Neural progenitor cell (in vitro differentiated cells): Measurements from ENCODE around the gene CSRP3. TPM values are rescaled to one million over a fixed set of nuclear protein-coding genes. Genes with fewer than 3 reads are reported as not detected.

Experiments
- DNase-seq: peaks from one replicate; pipeline ENCODE4 v3.0.0-alpha.2; 2016; ENCODE audit warnings: low spot score
- H2AFZ ChIP-seq: fragments of 200-600 bp; sonication (generic); replicated peaks from 2 replicates; pipeline ENCODE4 v1.6.1; 2016; ENCODE audit warnings: antibody characterized with exemption
- H3F3A ChIP-seq: fragments of 200-600 bp; sonication (generic); 2 replicates; pipeline ENCODE4 v1.6.1; 2016; ENCODE audit warnings: antibody characterized with exemption, low read depth
- H3K27ac ChIP-seq: fragments of 200-600 bp; sonication (generic); 2 replicates; pipeline ENCODE4 v1.5.1; 2016; ENCODE audit warnings: mild to moderate bottlenecking
- H3K27me3 ChIP-seq: fragments of 200-600 bp; sonication (generic); 2 replicates; pipeline ENCODE4 v1.6.1; 2016; ENCODE audit warnings: mild to moderate bottlenecking, moderate library complexity
- H3K36me3 ChIP-seq: fragments of 200-600 bp; sonication (generic); 2 replicates; pipeline ENCODE4 v1.5.1; 2016
- H3K4me1 ChIP-seq: fragments of 200-600 bp; sonication (generic); 2 replicates; pipeline ENCODE4 v1.6.1; 2016; ENCODE audit warnings: mixed run types
- H3K4me2 ChIP-seq: fragments of 200-600 bp; sonication (generic); 2 replicates; pipeline ENCODE4 v1.6.1; 2016
- H3K4me3 ChIP-seq: fragments of 200-600 bp; sonication (generic); 2 replicates; pipeline ENCODE4 v1.5.1; 2016
- H3K79me2 ChIP-seq: fragments of 200-600 bp; sonication (generic); 2 replicates; pipeline ENCODE4 v1.6.1; 2016; ENCODE audit warnings: low read depth
- H3K9ac ChIP-seq: fragments of 200-600 bp; sonication (generic); 2 replicates; pipeline ENCODE4 v1.6.1; 2016
- H3K9me3 ChIP-seq: fragments of 200-600 bp; sonication (generic); 2 replicates; pipeline ENCODE4 v1.5.1; 2016; ENCODE audit warnings: low read depth
- H4K20me1 ChIP-seq: fragments of 200-600 bp; sonication (generic); 2 replicates; pipeline ENCODE4 v1.6.1; 2016; ENCODE audit warnings: low read depth
- H3K27ac Mint-ChIP-seq: 3 replicates; pipeline ENCODE4 v1.8.0; 2021; ENCODE audit warnings: mixed read lengths
- H3K27me3 Mint-ChIP-seq: 2 replicates; pipeline ENCODE4 v1.8.0; 2022; ENCODE audit warnings: low read depth, mild to moderate bottlenecking, inconsistent platforms, moderate library complexity, mixed read lengths; ENCODE audit not compliant: insufficient read depth
- H3K36me3 Mint-ChIP-seq: 3 replicates; pipeline ENCODE4 v1.8.0; 2021; ENCODE audit warnings: mixed read lengths
- H3K4me1 Mint-ChIP-seq: 3 replicates; pipeline ENCODE4 v1.8.0; 2021; ENCODE audit warnings: mixed read lengths
- H3K4me3 Mint-ChIP-seq: 3 replicates; pipeline ENCODE4 v1.8.0; 2021; ENCODE audit warnings: mild to moderate bottlenecking, moderate library complexity, mixed read lengths
- H3K9me3 Mint-ChIP-seq: 3 replicates; pipeline ENCODE4 v1.8.0; 2020; ENCODE audit warnings: mixed read lengths
- EZH2 ChIP-seq: fragments of 200-600 bp; sonication (generic); IDR thresholded peaks from 2 replicates; pipeline ENCODE4 v1.6.1; 2017; ENCODE audit warnings: antibody characterized with exemption, mild to moderate bottlenecking, moderate library complexity
- EZH2phosphoT487 ChIP-seq: fragments of 200-600 bp; sonication (generic); IDR thresholded peaks from 2 replicates; pipeline ENCODE4 v1.6.1; 2017; ENCODE audit warnings: antibody characterized with exemption
- total RNA-seq: library from RNA; depleted of rRNA; stranded (reverse); fragments of >200 nt; gene quantifications from 2 replicates; pipeline ENCODE4 v1.2.3, GENCODE V29; 2015; ENCODE audit warnings: low replicate concordance
- TF ChIP-seq, protein P1 (sequence below): fragments of 200-600 bp; sonication (generic); IDR thresholded peaks from 2 replicates; pipeline ENCODE4 v1.5.1; 2017; ENCODE audit warnings: antibody characterized with exemption, mild to moderate bottlenecking

CSRP3 gene
- total RNA-seq, 1 donor from 2014 or later: not detected

DNA sequence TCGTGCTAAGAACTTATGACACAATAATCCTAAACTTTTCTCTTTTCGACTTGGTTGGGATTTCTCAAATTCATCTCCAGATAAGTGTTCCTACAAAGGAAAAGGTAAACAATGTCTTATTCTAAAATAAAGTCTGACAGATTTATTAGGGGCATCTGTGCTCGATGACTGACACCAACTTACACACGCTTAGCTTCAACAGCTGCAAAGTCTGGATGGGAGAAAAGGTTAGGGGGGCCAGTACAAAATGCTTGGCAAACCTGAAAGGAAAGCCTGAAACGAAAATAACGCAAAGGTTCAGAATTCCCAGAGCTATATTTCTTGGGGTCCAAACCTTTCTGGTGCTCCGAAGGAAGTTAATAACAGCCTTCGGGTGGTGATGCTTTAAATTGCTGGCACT, 35.6 kb upstream of the CSRP3 start:
- TF ChIP-seq EZH2phosphoT487: no peak
- TF ChIP-seq, protein P1, sequence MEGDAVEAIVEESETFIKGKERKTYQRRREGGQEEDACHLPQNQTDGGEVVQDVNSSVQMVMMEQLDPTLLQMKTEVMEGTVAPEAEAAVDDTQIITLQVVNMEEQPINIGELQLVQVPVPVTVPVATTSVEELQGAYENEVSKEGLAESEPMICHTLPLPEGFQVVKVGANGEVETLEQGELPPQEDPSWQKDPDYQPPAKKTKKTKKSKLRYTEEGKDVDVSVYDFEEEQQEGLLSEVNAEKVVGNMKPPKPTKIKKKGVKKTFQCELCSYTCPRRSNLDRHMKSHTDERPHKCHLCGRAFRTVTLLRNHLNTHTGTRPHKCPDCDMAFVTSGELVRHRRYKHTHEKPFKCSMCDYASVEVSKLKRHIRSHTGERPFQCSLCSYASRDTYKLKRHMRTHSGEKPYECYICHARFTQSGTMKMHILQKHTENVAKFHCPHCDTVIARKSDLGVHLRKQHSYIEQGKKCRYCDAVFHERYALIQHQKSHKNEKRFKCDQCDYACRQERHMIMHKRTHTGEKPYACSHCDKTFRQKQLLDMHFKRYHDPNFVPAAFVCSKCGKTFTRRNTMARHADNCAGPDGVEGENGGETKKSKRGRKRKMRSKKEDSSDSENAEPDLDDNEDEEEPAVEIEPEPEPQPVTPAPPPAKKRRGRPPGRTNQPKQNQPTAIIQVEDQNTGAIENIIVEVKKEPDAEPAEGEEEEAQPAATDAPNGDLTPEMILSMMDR: no peak
- TF ChIP-seq EZH2: no peak
- Histone ChIP-seq H3K4me3 (no peak overlapping the region), H3K9me3 (no peaks in the 10 kb centered on the region), H4K20me1 (no peaks in the 10 kb centered on the region), H3K27me3 (peaks cover 21% of the 10 kb centered on the region), H3K4me2 (no peak overlapping the region), H3K27ac (no peak overlapping the region), H3K79me2 (peaks cover 5% of the 10 kb centered on the region), H3K9ac (no peak overlapping the region), H3F3A (peaks cover 16% of the 10 kb centered on the region), H2AFZ (no peak overlapping the region), H3K4me1 (peaks cover 12% of the 10 kb centered on the region), H3K36me3 (no peaks in the 10 kb centered on the region)
- H3K4me1 Mint-ChIP-seq: peaks cover 20% of the 10 kb centered on the region
- H3K9me3 Mint-ChIP-seq: no peaks in the 10 kb centered on the region
- no peak for DNase-seq
- peaks cover 27% of the 10 kb centered on the region for H3K36me3 Mint-ChIP-seq
- H3K4me3 Mint-ChIP-seq: no peak overlapping the region
- no peak overlapping the region for H3K27ac Mint-ChIP-seq
- H3K27me3 Mint-ChIP-seq: peaks cover 6% of the 10 kb centered on the region

DNA sequence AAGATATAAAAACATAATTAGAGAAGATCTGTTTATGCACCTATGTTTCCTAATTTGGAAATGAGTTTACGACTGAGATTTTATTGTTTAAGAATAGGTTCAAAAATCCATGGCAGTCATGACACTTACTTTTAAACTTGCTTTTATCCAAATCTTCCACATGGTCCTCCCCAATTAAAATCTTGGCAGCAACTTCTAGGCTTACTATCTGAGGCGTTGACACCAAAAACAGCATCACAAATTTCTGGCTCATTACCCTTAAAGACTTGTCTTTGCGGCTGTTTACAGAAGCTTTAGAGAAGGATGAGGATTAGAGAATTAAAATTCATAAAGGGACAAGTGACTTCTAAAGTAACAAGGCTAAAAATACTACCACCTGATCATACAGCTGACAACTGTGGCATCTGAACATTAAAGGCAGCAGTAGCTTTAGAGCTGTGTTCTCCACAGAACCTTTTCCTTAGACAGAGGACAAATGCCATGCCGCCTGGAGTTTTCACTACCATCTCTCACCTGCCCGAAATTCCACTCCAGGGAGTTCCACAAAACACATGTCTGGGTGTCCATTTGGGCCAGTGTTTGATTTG, 32.5 kb upstream of the CSRP3 start:
- Mint-ChIP-seq H3K9me3 (no peaks in the 10 kb centered on the region), H3K36me3 (peaks cover 39% of the 10 kb centered on the region), H3K4me1 (peaks cover 10% of the 10 kb centered on the region), H3K4me3 (no peak overlapping the region), H3K27ac (no peak overlapping the region), H3K27me3 (peaks cover 5% of the 10 kb centered on the region)
- H3F3A ChIP-seq: no peaks in the 10 kb centered on the region
- no peak for DNase-seq
- no peaks in the 10 kb centered on the region for H3K4me1 ChIP-seq
- peaks cover under 1% of the 10 kb centered on the region for H3K27me3 ChIP-seq
- H3K27ac ChIP-seq: no peak overlapping the region
- no peak overlapping the region for H2AFZ ChIP-seq
- no peak overlapping the region for H3K4me3 ChIP-seq
- H3K9ac ChIP-seq: no peak overlapping the region
- no peaks in the 10 kb centered on the region for H3K36me3 ChIP-seq
- H3K9me3 ChIP-seq: no peaks in the 10 kb centered on the region
- H3K79me2 ChIP-seq: no peaks in the 10 kb centered on the region
- no peaks in the 10 kb centered on the region for H4K20me1 ChIP-seq
- H3K4me2 ChIP-seq: no peak overlapping the region
- TF ChIP-seq EZH2 (no peak), EZH2phosphoT487 (no peak)
- TF ChIP-seq, protein P1: no peak

DNA sequence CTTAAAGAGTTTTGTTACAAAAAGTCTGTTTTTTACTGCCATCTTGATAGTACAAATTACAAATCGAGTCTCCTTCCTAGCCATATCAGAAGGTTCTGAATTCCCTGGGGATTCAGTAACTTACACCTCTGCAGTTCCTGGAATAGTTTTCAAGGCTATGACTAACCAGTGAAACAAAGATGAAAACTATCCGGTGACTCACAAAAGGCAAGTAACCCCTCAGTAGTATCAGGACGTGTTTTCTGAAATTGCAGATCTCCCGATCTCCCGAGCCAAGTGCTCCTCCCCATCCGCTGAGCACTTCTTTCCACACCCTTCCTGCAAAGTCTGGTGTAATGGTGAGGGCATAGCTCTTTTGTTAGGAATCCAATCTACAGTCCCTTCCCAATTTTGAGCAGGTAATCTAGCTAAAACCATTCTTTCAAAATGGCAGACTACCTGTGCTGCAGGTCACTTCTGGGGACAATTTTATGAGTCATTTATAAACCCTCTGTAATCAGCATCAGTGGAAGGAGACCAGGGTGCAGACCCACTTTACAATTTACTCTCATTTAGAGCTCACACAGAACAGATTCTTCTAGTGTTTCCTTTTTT, 31.2 kb upstream of the CSRP3 start:
- DNase-seq: no peak
- Histone ChIP-seq H3F3A (no peaks in the 10 kb centered on the region), H4K20me1 (no peaks in the 10 kb centered on the region), H3K79me2 (no peaks in the 10 kb centered on the region), H3K9ac (no peak overlapping the region), H2AFZ (no peak overlapping the region), H3K4me1 (no peaks in the 10 kb centered on the region), H3K4me3 (no peak overlapping the region), H3K36me3 (no peaks in the 10 kb centered on the region), H3K4me2 (no peak overlapping the region), H3K27me3 (no peaks in the 10 kb centered on the region), H3K27ac (no peak overlapping the region), H3K9me3 (no peaks in the 10 kb centered on the region)
- Mint-ChIP-seq H3K4me1 (no peaks in the 10 kb centered on the region), H3K9me3 (no peaks in the 10 kb centered on the region), H3K4me3 (no peak overlapping the region), H3K27ac (no peak overlapping the region), H3K27me3 (peaks cover 5% of the 10 kb centered on the region), H3K36me3 (peaks cover 33% of the 10 kb centered on the region)
- TF ChIP-seq, protein P1: no peak
- no peak for TF ChIP-seq EZH2phosphoT487
- TF ChIP-seq EZH2: no peak
